ENCODE data around the gene SPATA6.

The SPATA6 gene

GRCh38 chr1:48248356-48248755 is 223.6 kb downstream of the SPATA6 start:
- DNase-seq = no peak

- DNase-seq = no peak
These were observed 225.3 kb downstream of the SPATA6 start for GRCh38 chr1:48246727-48247126.

Data from fibroblast of skin of right quadriceps (primary cell).